ENCODE results near the gene ESYT3.

- TF ChIP-seq CTCF (IDR thresholded peaks at IDR 0.05) (no peak), POLR2A (IDR thresholded peaks at IDR 0.05) (no peak)
Observed at GRCh38 chr3:138491971-138492370, 57.6 kb downstream of the ESYT3 start.
